GM12872 (cell line): ENCODE results near the gene CABP1.

Experiments used
- TF ChIP-seq, protein P1 (sequence below): IDR thresholded peaks from 3 replicates; pipeline ENCODE4 v1.5.1; 2011; ENCODE audit warnings: low read depth, mild to moderate bottlenecking, low read length, moderate library complexity; ENCODE audit not compliant: insufficient read depth

The CABP1 gene

DNA sequence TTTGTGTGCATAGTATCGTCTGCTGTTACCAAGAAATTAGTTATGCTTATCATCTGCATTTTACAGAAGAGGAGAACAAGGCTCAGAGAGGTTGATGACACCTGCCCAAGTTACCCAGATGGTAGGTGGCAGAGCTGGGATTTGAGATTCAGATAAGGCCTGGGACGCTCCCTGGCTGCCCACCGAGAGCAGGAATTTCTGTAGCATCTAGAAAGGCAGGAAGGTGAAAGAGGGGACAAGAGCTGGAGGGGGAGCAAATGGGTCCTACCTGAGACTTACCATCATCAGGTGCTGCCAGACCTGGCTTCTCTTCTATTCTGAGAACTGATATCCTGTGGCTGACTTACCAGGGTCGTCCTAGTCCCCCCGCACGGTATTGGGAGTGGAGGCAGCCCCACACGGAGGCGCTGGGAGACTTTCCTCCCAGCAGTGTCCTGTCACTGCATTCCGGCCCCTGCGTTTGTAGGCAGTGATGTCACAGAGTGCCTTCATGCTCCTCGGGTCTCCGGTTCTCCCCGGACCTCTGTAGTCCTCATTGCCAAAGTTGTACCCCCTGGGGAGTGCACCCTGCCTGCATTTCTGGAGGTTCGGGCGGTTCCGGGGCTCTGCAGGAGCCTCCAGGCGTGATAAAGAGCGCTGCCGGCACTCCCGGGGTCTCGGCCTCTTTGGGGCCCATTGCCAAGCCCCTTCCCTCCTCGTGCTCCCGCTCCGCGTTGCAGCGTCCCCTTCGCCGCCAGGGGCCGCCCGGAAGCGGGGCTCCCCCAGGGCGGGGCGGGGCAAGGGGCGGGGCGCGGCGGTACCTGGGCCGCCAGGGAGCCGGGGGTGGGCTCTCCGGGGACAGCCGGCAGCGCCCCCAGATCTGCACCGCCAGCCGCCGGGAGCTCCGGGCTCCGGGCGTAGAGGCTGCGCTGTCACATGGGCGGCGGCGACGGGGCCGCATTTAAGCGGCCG lies at the start of gene CABP1:
CABP1 (plus strand) TSS at position 856 of the 951 bp plus-strand sequence; CDS start at position 916, 60 bp downstream.
- TF ChIP-seq, protein P1, sequence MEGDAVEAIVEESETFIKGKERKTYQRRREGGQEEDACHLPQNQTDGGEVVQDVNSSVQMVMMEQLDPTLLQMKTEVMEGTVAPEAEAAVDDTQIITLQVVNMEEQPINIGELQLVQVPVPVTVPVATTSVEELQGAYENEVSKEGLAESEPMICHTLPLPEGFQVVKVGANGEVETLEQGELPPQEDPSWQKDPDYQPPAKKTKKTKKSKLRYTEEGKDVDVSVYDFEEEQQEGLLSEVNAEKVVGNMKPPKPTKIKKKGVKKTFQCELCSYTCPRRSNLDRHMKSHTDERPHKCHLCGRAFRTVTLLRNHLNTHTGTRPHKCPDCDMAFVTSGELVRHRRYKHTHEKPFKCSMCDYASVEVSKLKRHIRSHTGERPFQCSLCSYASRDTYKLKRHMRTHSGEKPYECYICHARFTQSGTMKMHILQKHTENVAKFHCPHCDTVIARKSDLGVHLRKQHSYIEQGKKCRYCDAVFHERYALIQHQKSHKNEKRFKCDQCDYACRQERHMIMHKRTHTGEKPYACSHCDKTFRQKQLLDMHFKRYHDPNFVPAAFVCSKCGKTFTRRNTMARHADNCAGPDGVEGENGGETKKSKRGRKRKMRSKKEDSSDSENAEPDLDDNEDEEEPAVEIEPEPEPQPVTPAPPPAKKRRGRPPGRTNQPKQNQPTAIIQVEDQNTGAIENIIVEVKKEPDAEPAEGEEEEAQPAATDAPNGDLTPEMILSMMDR = peak; percentile 56; the same call in 2 of the 3 replicates

DNA sequence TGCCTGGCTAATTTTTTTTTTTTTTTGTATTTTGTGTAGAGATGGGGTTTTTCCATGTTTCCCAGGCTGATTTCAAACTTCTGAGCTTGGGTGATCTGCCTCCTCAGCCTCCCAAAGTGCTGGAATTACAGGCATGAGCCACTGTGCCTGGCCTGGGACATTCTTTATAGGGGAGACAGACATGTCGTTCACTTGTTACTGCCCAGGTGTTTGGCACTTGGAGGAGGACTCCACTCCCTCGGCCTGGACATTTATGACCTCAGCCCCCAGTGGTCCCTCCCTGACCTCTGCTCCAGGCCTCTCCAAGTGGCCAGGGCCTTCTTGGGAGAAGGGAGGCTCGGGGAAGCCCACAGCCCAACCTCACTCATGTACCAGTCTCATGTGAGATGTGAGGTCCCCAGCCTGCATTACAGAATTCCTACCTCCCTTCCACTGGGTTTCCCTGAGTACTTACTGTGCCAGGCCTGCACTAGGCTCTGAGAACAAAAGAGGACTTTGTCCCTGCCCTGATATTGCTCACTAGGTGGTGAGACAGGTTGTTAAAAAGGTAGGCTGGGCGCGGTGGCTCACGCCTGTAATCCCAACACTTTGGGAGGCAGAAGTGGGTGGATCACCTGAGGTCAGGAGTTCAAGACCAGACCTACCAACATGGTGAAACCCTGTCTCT lies 49.6 kb upstream of the CABP1 start:
- TF ChIP-seq, protein P1 = no peak

- TF ChIP-seq, protein P1 = no peak
These were observed 48.0 kb upstream of the CABP1 start for GRCh38 chr12:120592121-120593049.

GRCh38 chr12:120596901-120597300 lies 43.5 kb upstream of the CABP1 start:
- TF ChIP-seq, protein P1 = no peak

GRCh38 chr12:120597861-120598260 lies 42.6 kb upstream of the CABP1 start:
- TF ChIP-seq, protein P1 = no peak

DNA sequence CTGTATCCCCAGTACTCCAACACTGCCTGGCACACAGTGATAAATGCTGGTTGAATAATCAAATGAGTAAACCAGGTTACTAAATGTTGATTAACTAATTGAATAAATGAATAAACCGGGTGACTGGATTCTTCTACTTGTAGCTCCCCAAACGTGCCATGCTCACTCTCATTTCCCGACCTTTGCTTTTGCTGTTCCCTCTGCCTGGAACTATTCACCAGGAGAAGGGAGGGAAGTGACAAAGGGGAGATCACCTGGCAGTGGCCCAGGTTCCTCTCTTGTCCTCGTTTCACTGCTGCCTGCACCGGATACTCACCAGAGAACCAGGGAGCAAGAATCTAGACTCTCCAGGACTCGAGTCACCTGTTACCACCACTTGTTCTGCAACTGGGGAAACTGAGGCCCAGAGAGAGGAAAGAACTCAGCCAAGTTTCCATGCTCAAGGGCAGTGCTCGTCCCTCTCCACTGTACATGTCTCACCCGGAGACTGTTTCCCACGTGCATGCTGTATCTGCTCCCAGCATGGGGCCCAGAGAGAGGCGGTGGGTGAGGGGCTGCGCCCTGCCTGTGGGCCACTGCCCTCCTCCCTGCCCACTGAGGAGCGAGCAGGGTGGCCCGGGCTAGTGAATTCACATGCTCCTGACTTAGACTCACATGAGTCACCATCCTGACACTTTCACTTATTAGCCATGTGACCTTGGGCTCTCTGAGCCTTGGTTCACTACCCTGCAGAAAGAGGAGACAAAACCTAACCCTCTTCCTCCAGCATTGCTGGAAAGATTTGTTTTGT lies 41.6 kb upstream of the CABP1 start:
- TF ChIP-seq, protein P1 = no peak
